Spleen (tissue), 7 donors: ENCODE results near the gene WIPF2.

Experiments
- CTCF ChIP-seq, 11 experiments: fragments of 200-600 bp in 7 of 11; fragments of 450-650 bp in 4 of 11; sonication (generic) in 4 of 11; IDR thresholded peaks in 8 of 11; conservative IDR thresholded peaks in 3 of 11; 1 replicate in 7 of 11; 2 replicates in 4 of 11; pipeline versions ENCODE4 v1.4.0 to v1.8.0; 2016 to 2021; ENCODE audit warnings: antibody characterized with exemption in 11 of 11, inconsistent platforms in 4 of 11, mild to moderate bottlenecking in 1 of 11
- POLR2A ChIP-seq, 3 donors: fragments of 450-650 bp; IDR thresholded peaks; one replicate each; pipeline ENCODE4 v1.5.1; 2017; ENCODE audit warnings: antibody characterized with exemption in 3 of 3, mild to moderate bottlenecking in 1 of 3
- POLR2AphosphoS5 ChIP-seq, 3 donors: sonication (generic); formaldehyde crosslinking; IDR thresholded peaks; one replicate each; pipeline ENCODE4 v1.5.1; 2017; ENCODE audit warnings: antibody characterized with exemption in 3 of 3
- donor health status: DM: no; HTN: no; CAD: no; lungs with moderate emphysema.
- donor health status: DM: no; HTN: no; CAD: no.
- donor health status: DM: no; HTN: no; CAD: no.

DNA sequence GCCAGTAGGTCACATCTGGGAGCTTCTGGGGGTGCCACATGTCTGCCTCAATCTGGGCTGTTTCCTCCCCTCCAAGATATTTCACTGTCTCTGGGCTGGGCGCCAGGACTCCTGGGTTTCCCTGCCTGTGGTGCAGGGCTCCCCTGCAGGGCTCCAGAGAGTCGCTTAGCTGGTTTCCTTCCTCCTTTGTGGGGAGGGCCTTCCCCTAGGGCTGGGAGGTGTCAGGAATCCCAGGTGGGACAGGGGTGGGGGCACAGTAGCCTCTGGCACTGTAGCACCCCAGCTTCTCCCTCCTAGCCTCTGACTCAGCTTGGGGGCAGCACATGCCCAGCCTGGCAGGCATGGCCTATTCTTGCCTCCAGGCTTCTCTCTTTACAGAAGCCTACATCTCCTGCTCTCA lies 92.5 kb downstream of the WIPF2 start:
- TF ChIP-seq CTCF (IDR thresholded peaks at IDR 0.05 in 8 of 11, conservative IDR thresholded peaks at IDR 0.05 in 3 of 11): no peak
- TF ChIP-seq POLR2A (IDR thresholded peaks at IDR 0.05): no peak
- no peak for TF ChIP-seq POLR2AphosphoS5 (IDR thresholded peaks at IDR 0.05)
